ENCODE results near the gene ARNT2. TPM values are rescaled to one million over a fixed set of nuclear protein-coding genes. Genes with fewer than 3 reads are reported as not detected.
"Not testable (repeated sequence)": the region's sequence is repeated elsewhere in the genome, so short reads cannot be mapped to it uniquely, and the experiment has no call there.

ARNT2 gene
- total RNA-seq, 1 donor from 2014 or later: 21.6 TPM

- Histone ChIP-seq H3K36me3 (ENCODE audit: control insufficient read depth, insufficient read depth, low read length) (no peaks in the 10 kb centered on the region), H3K27me3 (ENCODE audit: control insufficient read depth, insufficient read depth, low read length) (no peaks in the 10 kb centered on the region), H3K4me3 (ENCODE audit: low read depth, low read length) (no peak overlapping the region)
- DNase-seq (ENCODE audit: low read depth): no peak
- no peak for TF ChIP-seq CTCF (IDR thresholded peaks at IDR 0.05; ENCODE audit: insufficient read depth, low read length, poor library complexity, severe bottlenecking)
Observed at GRCh38 chr15:80643431-80643951, 239.3 kb downstream of the ARNT2 start.

- no peak for DNase-seq (ENCODE audit: low read depth)
- no peaks in the 10 kb centered on the region for H3K27me3 ChIP-seq (ENCODE audit: control insufficient read depth, insufficient read depth, low read length)
- H3K4me3 ChIP-seq (ENCODE audit: low read depth, low read length): no peak overlapping the region
- H3K36me3 ChIP-seq (ENCODE audit: control insufficient read depth, insufficient read depth, low read length): no peaks in the 10 kb centered on the region
- no peak for TF ChIP-seq CTCF (IDR thresholded peaks at IDR 0.05; ENCODE audit: insufficient read depth, low read length, poor library complexity, severe bottlenecking)
Observed at GRCh38 chr15:80645494-80646065, 241.4 kb downstream of the ARNT2 start.

DNA sequence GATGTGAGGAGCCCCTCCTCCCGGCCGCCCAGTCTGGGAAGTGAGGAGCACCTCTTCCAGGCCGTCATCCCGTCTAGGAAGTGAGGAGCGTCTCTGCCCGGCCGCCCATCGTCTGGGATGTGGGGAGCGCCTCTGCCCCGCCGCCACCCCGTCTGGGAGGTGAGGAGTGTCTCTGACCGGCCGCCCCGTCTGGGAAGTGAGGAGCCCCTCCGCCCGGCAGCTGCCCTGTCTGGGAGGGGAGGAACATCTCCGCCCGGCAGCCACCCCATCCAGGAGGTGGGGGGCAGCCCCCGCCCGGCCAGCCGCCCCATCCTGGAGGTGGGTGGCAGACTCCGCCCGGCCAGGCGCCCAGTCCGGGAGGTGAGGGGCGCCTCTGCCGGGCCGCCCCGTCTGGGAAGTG is 243.2 kb downstream of the ARNT2 start:
- DNase-seq (ENCODE audit: low read depth); H3K4me3 ChIP-seq (ENCODE audit: low read depth, low read length); H3K27me3 ChIP-seq (ENCODE audit: control insufficient read depth, insufficient read depth, low read length); H3K36me3 ChIP-seq (ENCODE audit: control insufficient read depth, insufficient read depth, low read length): not testable (repeated sequence)

Other genes with a start within 250 kb of the ARNT2 start
- gene CTXND1, start 152.2 kb upstream of the ARNT2 start, total RNA-seq: under 0.01 TPM in 1 of 2 replicates, not detected in the other